GM23338 (cell line): ENCODE data around the gene TBX3. TPM values are rescaled to one million over a fixed set of nuclear protein-coding genes. Genes with fewer than 3 reads are reported as not detected.

ENCODE experiments used
- ATAC-seq: fragments of 200-7000 bp; cut with Tn5 transposase; 3 replicates; pipeline ENCODE4 v1.9.1; 2020
- DNase-seq: peaks from one replicate; pipeline ENCODE4 v3.0.0-alpha.2; 2015; ENCODE audit warnings: low spot score
- H2AFZ ChIP-seq: fragments of 200-600 bp; sonication (generic); 2 replicates; pipeline ENCODE4 v1.8.0; 2016; ENCODE audit warnings: antibody characterized with exemption, mild to moderate bottlenecking, moderate library complexity
- H3F3A ChIP-seq: fragments of 200-600 bp; sonication (generic); replicated peaks from 2 replicates; pipeline ENCODE4 v1.8.0; 2017; ENCODE audit warnings: antibody characterized with exemption, mixed run types, low read depth
- H3K27ac ChIP-seq: fragments of 200-600 bp; sonication (generic); 2 replicates; pipeline ENCODE4 v1.6.1; 2016; ENCODE audit warnings: low read depth
- H3K27me3 ChIP-seq: fragments of 200-600 bp; sonication (generic); 2 replicates; pipeline ENCODE4 v1.8.0; 2016; ENCODE audit warnings: mild to moderate bottlenecking, mixed run types, moderate library complexity; ENCODE audit not compliant: insufficient read depth
- H3K36me3 ChIP-seq: fragments of 200-600 bp; sonication (generic); 2 replicates; pipeline ENCODE4 v1.8.0; 2016; ENCODE audit warnings: mild to moderate bottlenecking; ENCODE audit not compliant: insufficient read depth
- H3K4me1 ChIP-seq: fragments of 200-600 bp; sonication (generic); 2 replicates; pipeline ENCODE4 v1.8.0; 2016; ENCODE audit warnings: mild to moderate bottlenecking, moderate library complexity; ENCODE audit not compliant: insufficient read depth
- H3K4me2 ChIP-seq: fragments of 200-600 bp; sonication (generic); 2 replicates; pipeline ENCODE4 v1.7.1; 2017; ENCODE audit warnings: mixed run types
- H3K4me3 ChIP-seq: fragments of 200-600 bp; sonication (generic); 2 replicates; pipeline ENCODE4 v1.6.1; 2016; ENCODE audit warnings: mixed run types
- H3K79me2 ChIP-seq: fragments of 200-600 bp; sonication (generic); replicated peaks from 2 replicates; pipeline ENCODE4 v1.8.0; 2017; ENCODE audit warnings: mild to moderate bottlenecking; ENCODE audit not compliant: insufficient read depth
- H3K9me2 ChIP-seq: fragments of 200-600 bp; sonication (generic); 2 replicates; pipeline ENCODE4 v1.8.0; 2017; ENCODE audit not compliant: insufficient read depth
- H4K20me1 ChIP-seq: fragments of 200-600 bp; sonication (generic); replicated peaks from 2 replicates; pipeline ENCODE4 v1.8.0; 2017; ENCODE audit warnings: mild to moderate bottlenecking; ENCODE audit not compliant: insufficient read depth
- H3K27ac Mint-ChIP-seq: 2 replicates; pipeline ENCODE4 v1.8.0; 2020; ENCODE audit warnings: inconsistent platforms, mild to moderate bottlenecking, moderate library complexity, mixed read lengths
- H3K27me3 Mint-ChIP-seq: 3 replicates; pipeline ENCODE4 v1.8.0; 2022; ENCODE audit warnings: low read depth, mild to moderate bottlenecking, moderate library complexity, mixed read lengths, inconsistent platforms; ENCODE audit not compliant: insufficient read depth, poor library complexity
- H3K36me3 Mint-ChIP-seq: 3 replicates; pipeline ENCODE4 v1.8.0; 2021; ENCODE audit warnings: low read depth, mild to moderate bottlenecking, inconsistent platforms, moderate library complexity, mixed read lengths
- H3K4me1 Mint-ChIP-seq: 3 replicates; pipeline ENCODE4 v1.8.0; 2020; ENCODE audit warnings: mild to moderate bottlenecking, inconsistent platforms, mixed read lengths
- H3K4me3 Mint-ChIP-seq: 3 replicates; pipeline ENCODE4 v1.8.0; 2021; ENCODE audit warnings: moderate library complexity, mild to moderate bottlenecking, inconsistent platforms, mixed read lengths
- H3K9me3 Mint-ChIP-seq: 3 replicates; pipeline ENCODE4 v1.8.0; 2020; ENCODE audit warnings: moderate library complexity, mild to moderate bottlenecking, inconsistent platforms, mixed read lengths
- CREB1 ChIP-seq: fragments of 250-450 bp; sonication (Bioruptor Pico); IDR thresholded peaks from 2 replicates; pipeline ENCODE4 v1.5.0; 2020; ENCODE audit warnings: low read depth, mild to moderate bottlenecking, moderate library complexity
- EZH2 ChIP-seq: fragments of 200-600 bp; sonication (generic); IDR thresholded peaks from one replicate; pipeline ENCODE4 v1.8.0; 2017; ENCODE audit warnings: antibody characterized with exemption, mild to moderate bottlenecking, low read depth; ENCODE audit not compliant: unreplicated experiment
- EZH2phosphoT487 ChIP-seq: fragments of 200-600 bp; sonication (generic); IDR thresholded peaks from one replicate; pipeline ENCODE4 v1.8.1; 2018; ENCODE audit warnings: antibody characterized with exemption; ENCODE audit not compliant: unreplicated experiment
- JUNB ChIP-seq: IDR thresholded peaks from one replicate; pipeline ENCODE4 v1.6.1; 2016; ENCODE audit warnings: antibody characterized with exemption; ENCODE audit not compliant: unreplicated experiment
- STAT1 ChIP-seq: IDR thresholded peaks from one replicate; pipeline ENCODE4 v1.6.1; 2016; ENCODE audit warnings: antibody characterized with exemption; ENCODE audit not compliant: unreplicated experiment
- ZNF114 ChIP-seq: fragments of 250-450 bp; sonication (Bioruptor Pico); IDR thresholded peaks from 2 replicates; pipeline ENCODE4 v1.5.0; 2020; ENCODE audit warnings: mild to moderate bottlenecking, moderate library complexity
- ZNF331 ChIP-seq: fragments of 250-450 bp; sonication (Bioruptor Pico); IDR thresholded peaks from 2 replicates; pipeline ENCODE4 v1.5.0; 2020; ENCODE audit warnings: low read depth, mild to moderate bottlenecking, moderate library complexity
- polyA plus RNA-seq: library from polyadenylated mRNA; unstranded; fragments of >200 nt; fragmentation: Nextera tagmentation; extraction: Ambion mirVana; gene quantifications from 2 replicates; pipeline ENCODE4 v1.2.1, GENCODE V29; 2016
- total RNA-seq: library from RNA; depleted of rRNA; stranded (reverse); fragments of >200 nt; shearing (Covaris generic); gene quantifications from 2 replicates; pipeline ENCODE4 v1.2.3, GENCODE V29; 2014
- TF ChIP-seq, protein P1 (sequence below): IDR thresholded peaks from 2 replicates; pipeline ENCODE4 v1.6.1; 2016; ENCODE audit warnings: antibody characterized with exemption
- TF ChIP-seq, protein P2 (sequence below): fragments of 250-450 bp; sonication (Bioruptor Pico); IDR thresholded peaks from 2 replicates; pipeline ENCODE4 v1.5.0; 2020; ENCODE audit warnings: mild to moderate bottlenecking, moderate library complexity
- TF ChIP-seq, protein P3 (sequence below), 2 experiments: fragments of 200-600 bp in 1 of 2; sonication (generic) in 1 of 2; conservative IDR thresholded peaks; 2 replicates each; pipeline versions ENCODE4 v1.5.1 to v1.6.1; 2016 to 2017; ENCODE audit warnings: antibody characterized with exemption in 2 of 2, low read depth in 2 of 2, mild to moderate bottlenecking in 2 of 2, moderate library complexity in 1 of 2

Gene TBX3
- total and polyA plus RNA-seq, 2 experiments from 2014 or later = 0.18 to 0.24 TPM

DNA sequence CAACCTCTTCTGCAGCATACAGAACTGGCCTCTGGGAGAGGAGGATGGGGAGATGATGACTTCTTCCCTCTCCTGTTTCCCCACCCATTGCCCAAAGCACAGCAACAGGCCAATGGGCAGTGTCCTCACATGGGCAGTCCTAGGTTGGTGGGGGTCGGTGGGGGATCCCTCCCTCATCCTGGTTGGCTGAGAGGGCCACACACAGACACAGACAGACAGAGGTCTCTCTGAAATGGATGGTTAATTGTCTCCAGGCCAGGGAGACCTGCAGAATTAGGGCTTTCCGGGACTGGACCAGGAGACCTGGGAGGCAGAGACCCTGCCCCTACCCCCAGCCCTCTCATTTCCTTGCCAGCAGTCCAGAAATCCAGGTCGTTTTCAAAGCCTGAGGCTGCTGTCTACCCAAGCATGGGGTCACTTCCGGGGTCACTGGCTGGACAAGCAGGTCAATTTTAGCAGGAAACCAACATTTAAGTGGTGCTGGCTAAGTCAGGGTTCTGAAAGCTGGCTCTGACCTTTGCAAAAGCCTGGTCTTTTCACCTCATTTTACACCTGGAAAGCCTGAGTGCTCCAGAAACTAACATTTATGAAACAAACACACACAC, 48.6 kb upstream of the TBX3 start:
- Histone ChIP-seq H3K9me2 (no peaks in the 10 kb centered on the region), H4K20me1 (no peaks in the 10 kb centered on the region), H3K4me1 (peaks cover 9% of the 10 kb centered on the region), H3K36me3 (no peaks in the 10 kb centered on the region), H3K27me3 (peaks cover 41% of the 10 kb centered on the region), H3K4me2 (no peak overlapping the region), H3K4me3 (no peak overlapping the region), H3F3A (no peaks in the 10 kb centered on the region), H3K79me2 (no peaks in the 10 kb centered on the region), H2AFZ (peak overlapping the region; percentile 39; the same call in 1 of the 2 replicates), H3K27ac (no peak overlapping the region)
- Mint-ChIP-seq H3K27ac (no peak overlapping the region), H3K4me3 (no peak overlapping the region), H3K36me3 (peaks cover 11% of the 10 kb centered on the region; the same call in 2 of the 3 replicates), H3K9me3 (peaks cover 18% of the 10 kb centered on the region), H3K4me1 (peaks cover 12% of the 10 kb centered on the region), H3K27me3 (peaks cover 7% of the 10 kb centered on the region)
- DNase-seq (no peak), ATAC-seq (no peak; the same call in 2 of the 3 replicates)
- TF ChIP-seq, protein P1, sequence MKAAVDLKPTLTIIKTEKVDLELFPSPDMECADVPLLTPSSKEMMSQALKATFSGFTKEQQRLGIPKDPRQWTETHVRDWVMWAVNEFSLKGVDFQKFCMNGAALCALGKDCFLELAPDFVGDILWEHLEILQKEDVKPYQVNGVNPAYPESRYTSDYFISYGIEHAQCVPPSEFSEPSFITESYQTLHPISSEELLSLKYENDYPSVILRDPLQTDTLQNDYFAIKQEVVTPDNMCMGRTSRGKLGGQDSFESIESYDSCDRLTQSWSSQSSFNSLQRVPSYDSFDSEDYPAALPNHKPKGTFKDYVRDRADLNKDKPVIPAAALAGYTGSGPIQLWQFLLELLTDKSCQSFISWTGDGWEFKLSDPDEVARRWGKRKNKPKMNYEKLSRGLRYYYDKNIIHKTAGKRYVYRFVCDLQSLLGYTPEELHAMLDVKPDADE = no peak
- TF ChIP-seq CREB1 (CRISPR knock-in tag) (no peak), EZH2phosphoT487 (no peak)

DNA sequence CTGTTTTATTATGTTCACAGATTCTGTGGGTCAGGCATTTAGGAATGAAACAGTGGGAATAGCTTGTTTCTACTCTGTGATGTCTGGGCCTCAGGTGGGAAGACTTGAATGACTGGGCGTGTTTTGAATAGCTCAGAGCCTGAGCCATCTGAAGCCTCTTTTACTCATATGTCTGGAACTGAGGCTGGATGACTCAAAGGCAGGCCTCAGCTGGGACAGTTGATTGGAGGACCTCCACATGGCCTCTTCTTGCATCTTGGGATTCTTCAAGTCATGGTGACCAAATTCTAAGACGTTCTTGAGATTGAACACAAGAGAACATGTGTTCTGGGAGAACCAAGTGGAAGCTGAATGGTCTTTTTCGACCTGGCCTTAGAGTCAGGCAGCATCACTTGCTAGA, 45.8 kb upstream of the TBX3 start:
- Histone ChIP-seq H3K4me1 (peaks cover 1% of the 10 kb centered on the region), H2AFZ (no peak overlapping the region), H3K27ac (no peak overlapping the region), H3K36me3 (no peaks in the 10 kb centered on the region), H3K4me2 (no peak overlapping the region), H4K20me1 (no peaks in the 10 kb centered on the region), H3K4me3 (no peak overlapping the region), H3K9me2 (no peaks in the 10 kb centered on the region), H3K27me3 (peaks cover 13% of the 10 kb centered on the region), H3F3A (no peaks in the 10 kb centered on the region), H3K79me2 (no peaks in the 10 kb centered on the region)
- peaks cover 1% of the 10 kb centered on the region; the same call in 1 of the 3 replicates for H3K9me3 Mint-ChIP-seq
- H3K4me1 Mint-ChIP-seq = peaks cover 6% of the 10 kb centered on the region
- peaks cover 1% of the 10 kb centered on the region; the same call in 1 of the 3 replicates for H3K36me3 Mint-ChIP-seq
- H3K27ac Mint-ChIP-seq = no peak overlapping the region
- ATAC-seq (no peak), DNase-seq (no peak)
- peaks cover 1% of the 10 kb centered on the region for H3K27me3 Mint-ChIP-seq
- no peak overlapping the region for H3K4me3 Mint-ChIP-seq
- no peak for TF ChIP-seq EZH2
- TF ChIP-seq, protein P2, sequence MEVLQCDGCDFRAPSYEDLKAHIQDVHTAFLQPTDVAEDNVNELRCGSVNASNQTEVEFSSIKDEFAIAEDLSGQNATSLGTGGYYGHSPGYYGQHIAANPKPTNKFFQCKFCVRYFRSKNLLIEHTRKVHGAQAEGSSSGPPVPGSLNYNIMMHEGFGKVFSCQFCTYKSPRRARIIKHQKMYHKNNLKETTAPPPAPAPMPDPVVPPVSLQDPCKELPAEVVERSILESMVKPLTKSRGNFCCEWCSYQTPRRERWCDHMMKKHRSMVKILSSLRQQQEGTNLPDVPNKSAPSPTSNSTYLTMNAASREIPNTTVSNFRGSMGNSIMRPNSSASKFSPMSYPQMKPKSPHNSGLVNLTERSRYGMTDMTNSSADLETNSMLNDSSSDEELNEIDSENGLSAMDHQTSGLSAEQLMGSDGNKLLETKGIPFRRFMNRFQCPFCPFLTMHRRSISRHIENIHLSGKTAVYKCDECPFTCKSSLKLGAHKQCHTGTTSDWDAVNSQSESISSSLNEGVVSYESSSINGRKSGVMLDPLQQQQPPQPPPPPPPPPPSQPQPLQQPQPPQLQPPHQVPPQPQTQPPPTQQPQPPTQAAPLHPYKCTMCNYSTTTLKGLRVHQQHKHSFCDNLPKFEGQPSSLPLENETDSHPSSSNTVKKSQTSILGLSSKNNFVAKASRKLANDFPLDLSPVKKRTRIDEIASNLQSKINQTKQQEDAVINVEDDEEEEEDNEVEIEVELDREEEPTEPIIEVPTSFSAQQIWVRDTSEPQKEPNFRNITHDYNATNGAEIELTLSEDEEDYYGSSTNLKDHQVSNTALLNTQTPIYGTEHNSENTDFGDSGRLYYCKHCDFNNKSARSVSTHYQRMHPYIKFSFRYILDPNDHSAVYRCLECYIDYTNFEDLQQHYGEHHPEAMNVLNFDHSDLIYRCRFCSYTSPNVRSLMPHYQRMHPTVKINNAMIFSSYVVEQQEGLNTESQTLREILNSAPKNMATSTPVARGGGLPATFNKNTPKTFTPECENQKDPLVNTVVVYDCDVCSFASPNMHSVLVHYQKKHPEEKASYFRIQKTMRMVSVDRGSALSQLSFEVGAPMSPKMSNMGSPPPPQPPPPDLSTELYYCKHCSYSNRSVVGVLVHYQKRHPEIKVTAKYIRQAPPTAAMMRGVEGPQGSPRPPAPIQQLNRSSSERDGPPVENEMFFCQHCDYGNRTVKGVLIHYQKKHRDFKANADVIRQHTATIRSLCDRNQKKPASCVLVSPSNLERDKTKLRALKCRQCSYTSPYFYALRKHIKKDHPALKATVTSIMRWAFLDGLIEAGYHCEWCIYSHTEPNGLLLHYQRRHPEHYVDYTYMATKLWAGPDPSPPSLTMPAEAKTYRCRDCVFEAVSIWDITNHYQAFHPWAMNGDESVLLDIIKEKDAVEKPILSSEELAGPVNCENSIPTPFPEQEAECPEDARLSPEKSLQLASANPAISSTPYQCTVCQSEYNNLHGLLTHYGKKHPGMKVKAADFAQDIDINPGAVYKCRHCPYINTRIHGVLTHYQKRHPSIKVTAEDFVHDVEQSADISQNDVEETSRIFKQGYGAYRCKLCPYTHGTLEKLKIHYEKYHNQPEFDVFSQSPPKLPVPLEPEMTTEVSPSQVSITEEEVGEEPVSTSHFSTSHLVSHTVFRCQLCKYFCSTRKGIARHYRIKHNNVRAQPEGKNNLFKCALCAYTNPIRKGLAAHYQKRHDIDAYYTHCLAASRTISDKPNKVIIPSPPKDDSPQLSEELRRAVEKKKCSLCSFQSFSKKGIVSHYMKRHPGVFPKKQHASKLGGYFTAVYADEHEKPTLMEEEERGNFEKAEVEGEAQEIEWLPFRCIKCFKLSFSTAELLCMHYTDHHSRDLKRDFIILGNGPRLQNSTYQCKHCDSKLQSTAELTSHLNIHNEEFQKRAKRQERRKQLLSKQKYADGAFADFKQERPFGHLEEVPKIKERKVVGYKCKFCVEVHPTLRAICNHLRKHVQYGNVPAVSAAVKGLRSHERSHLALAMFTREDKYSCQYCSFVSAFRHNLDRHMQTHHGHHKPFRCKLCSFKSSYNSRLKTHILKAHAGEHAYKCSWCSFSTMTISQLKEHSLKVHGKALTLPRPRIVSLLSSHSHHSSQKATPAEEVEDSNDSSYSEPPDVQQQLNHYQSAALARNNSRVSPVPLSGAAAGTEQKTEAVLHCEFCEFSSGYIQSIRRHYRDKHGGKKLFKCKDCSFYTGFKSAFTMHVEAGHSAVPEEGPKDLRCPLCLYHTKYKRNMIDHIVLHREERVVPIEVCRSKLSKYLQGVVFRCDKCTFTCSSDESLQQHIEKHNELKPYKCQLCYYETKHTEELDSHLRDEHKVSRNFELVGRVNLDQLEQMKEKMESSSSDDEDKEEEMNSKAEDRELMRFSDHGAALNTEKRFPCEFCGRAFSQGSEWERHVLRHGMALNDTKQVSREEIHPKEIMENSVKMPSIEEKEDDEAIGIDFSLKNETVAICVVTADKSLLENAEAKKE (CRISPR knock-in tag) = no peak
- no peak for TF ChIP-seq ZNF331
- TF ChIP-seq CREB1 (CRISPR knock-in tag) = no peak
- TF ChIP-seq, protein P1 = no peak
- TF ChIP-seq ZNF114 (CRISPR knock-in tag) = no peak
- no peak for TF ChIP-seq EZH2phosphoT487
- TF ChIP-seq JUNB = no peak
- TF ChIP-seq, protein P3, sequence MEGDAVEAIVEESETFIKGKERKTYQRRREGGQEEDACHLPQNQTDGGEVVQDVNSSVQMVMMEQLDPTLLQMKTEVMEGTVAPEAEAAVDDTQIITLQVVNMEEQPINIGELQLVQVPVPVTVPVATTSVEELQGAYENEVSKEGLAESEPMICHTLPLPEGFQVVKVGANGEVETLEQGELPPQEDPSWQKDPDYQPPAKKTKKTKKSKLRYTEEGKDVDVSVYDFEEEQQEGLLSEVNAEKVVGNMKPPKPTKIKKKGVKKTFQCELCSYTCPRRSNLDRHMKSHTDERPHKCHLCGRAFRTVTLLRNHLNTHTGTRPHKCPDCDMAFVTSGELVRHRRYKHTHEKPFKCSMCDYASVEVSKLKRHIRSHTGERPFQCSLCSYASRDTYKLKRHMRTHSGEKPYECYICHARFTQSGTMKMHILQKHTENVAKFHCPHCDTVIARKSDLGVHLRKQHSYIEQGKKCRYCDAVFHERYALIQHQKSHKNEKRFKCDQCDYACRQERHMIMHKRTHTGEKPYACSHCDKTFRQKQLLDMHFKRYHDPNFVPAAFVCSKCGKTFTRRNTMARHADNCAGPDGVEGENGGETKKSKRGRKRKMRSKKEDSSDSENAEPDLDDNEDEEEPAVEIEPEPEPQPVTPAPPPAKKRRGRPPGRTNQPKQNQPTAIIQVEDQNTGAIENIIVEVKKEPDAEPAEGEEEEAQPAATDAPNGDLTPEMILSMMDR (conservative IDR thresholded peaks at IDR 0.05; ENCODE audit: low read depth in 2 of 2) = no peak
- TF ChIP-seq STAT1 = no peak
